Activated CD4-positive, CD25-positive, alpha-beta regulatory T cell treated with anti-CD3 and anti-CD28 coated beads, Interleukin-2, amount 50 U/mL, for 72 hours (primary cell): ENCODE measurements around the gene TPD52L2.
A peak's percentile ranks its signal among the peaks of the same experiment; 100 is the strongest.

ENCODE experiments used
- DNase-seq: peaks from one replicate; pipeline ENCODE4 v3.0.0; 2021

TPD52L2 gene

GRCh38 chr20:63881451-63882226 lies 16.6 kb downstream of the TPD52L2 start:
- no peak for DNase-seq

GRCh38 chr20:63882257-63883200 lies 17.5 kb downstream of the TPD52L2 start:
- DNase-seq, result no peak

GRCh38 chr20:63883201-63883593 lies 18.1 kb downstream of the TPD52L2 start:
- no peak for DNase-seq

GRCh38 chr20:63884506-63885263 lies 19.6 kb downstream of the TPD52L2 start:
- DNase-seq, result no peak

GRCh38 chr20:63885264-63886053 lies 20.4 kb downstream of the TPD52L2 start:
- DNase-seq, result no peak

- no peak for DNase-seq
Observed at GRCh38 chr20:63886054-63886419, 21.0 kb downstream of the TPD52L2 start.

- no peak for DNase-seq
Observed at GRCh38 chr20:63886921-63887320, 21.9 kb downstream of the TPD52L2 start.

GRCh38 chr20:63889241-63890200 lies 24.5 kb downstream of the TPD52L2 start:
- DNase-seq, result no peak

- DNase-seq, result no peak
Observed at GRCh38 chr20:63890201-63890576, 25.1 kb downstream of the TPD52L2 start.

- DNase-seq, result no peak
Observed at GRCh38 chr20:63890616-63891015, 25.5 kb downstream of the TPD52L2 start.

- DNase-seq, result no peak
Observed at GRCh38 chr20:63891061-63892002, 26.3 kb downstream of the TPD52L2 start.

GRCh38 chr20:63892402-63892801 lies 27.3 kb downstream of the TPD52L2 start:
- DNase-seq, result no peak

GRCh38 chr20:63893999-63894357 lies 28.9 kb downstream of the TPD52L2 start:
- DNase-seq, result no peak

GRCh38 chr20:63894358-63895201 lies 29.5 kb downstream of the TPD52L2 start, which contains the start of gene DNAJC5:
TSS of gene DNAJC5 (plus strand) at chr20:63895126. CDS start at chr20:63928346, 33,220 bp downstream.
- peak; percentile 97 for DNase-seq

- DNase-seq, result no peak
Observed at GRCh38 chr20:63895202-63895951, 30.3 kb downstream of the TPD52L2 start.

GRCh38 chr20:63895952-63896263 lies 30.8 kb downstream of the TPD52L2 start:
- no peak for DNase-seq

- no peak for DNase-seq
Observed at GRCh38 chr20:63896264-63897105, 31.4 kb downstream of the TPD52L2 start.
